ENCODE results near the gene PCSK4. TPM values are rescaled to one million over a fixed set of nuclear protein-coding genes. Genes with fewer than 3 reads are reported as not detected.

The PCSK4 gene
- total RNA-seq, 1 experiment from 2014 or later: 6.4 TPM

DNA sequence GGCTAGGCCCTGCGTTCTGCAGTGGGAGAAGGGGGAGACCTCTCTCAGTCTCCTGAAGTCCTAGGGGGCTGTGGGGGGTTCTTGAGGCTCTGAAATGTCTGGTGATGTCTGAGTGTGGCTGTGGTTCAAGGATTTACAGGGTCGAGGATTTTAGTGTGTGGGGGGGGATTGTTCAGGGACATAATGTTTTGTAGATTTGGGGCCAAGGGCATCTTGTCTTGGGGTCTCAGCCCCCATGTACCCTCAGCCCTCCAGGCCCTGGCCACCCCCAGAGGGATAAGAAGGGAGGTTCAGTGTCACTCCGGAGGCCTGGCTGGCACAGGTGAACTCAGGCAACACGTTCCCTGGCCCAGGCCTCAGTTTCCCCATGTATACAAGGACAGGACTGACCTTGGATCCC is 42.6 kb downstream of the PCSK4 start:
- peaks cover 4% of the 10 kb centered on the region for H3K27me3 Mint-ChIP-seq (ENCODE audit: insufficient read depth, unreplicated experiment)
- DNase-seq: no peak
- peak overlapping the region; percentile 76 for H3K4me3 Mint-ChIP-seq (ENCODE audit: unreplicated experiment)
- TF ChIP-seq, protein P1, sequence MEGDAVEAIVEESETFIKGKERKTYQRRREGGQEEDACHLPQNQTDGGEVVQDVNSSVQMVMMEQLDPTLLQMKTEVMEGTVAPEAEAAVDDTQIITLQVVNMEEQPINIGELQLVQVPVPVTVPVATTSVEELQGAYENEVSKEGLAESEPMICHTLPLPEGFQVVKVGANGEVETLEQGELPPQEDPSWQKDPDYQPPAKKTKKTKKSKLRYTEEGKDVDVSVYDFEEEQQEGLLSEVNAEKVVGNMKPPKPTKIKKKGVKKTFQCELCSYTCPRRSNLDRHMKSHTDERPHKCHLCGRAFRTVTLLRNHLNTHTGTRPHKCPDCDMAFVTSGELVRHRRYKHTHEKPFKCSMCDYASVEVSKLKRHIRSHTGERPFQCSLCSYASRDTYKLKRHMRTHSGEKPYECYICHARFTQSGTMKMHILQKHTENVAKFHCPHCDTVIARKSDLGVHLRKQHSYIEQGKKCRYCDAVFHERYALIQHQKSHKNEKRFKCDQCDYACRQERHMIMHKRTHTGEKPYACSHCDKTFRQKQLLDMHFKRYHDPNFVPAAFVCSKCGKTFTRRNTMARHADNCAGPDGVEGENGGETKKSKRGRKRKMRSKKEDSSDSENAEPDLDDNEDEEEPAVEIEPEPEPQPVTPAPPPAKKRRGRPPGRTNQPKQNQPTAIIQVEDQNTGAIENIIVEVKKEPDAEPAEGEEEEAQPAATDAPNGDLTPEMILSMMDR (IDR thresholded peaks at IDR 0.05; ENCODE audit: insufficient read depth in 1 of 2, low read depth in 1 of 2, low read length in 1 of 2, severe bottlenecking in 1 of 2, unreplicated experiment in 1 of 2): no peak
- ChIA-PET CTCF (no interaction called here), POLR2A (no interaction called here)
- H3K9me3 Mint-ChIP-seq (ENCODE audit: unreplicated experiment): no peaks in the 10 kb centered on the region
- H3K36me3 Mint-ChIP-seq (ENCODE audit: insufficient read depth, unreplicated experiment): peaks cover 35% of the 10 kb centered on the region
- Histone ChIP-seq H3K36me3 (ENCODE audit: control insufficient read depth, insufficient read depth, low read length) (no peaks in the 10 kb centered on the region), H3K4me1 (peaks cover 15% of the 10 kb centered on the region), H3K9me3 (no peaks in the 10 kb centered on the region), H3K4me3 (ENCODE audit: low read depth, low read length) (no peak overlapping the region), H3K27me3 (replicated peaks; ENCODE audit: control insufficient read depth, insufficient read depth, low read length) (no peaks in the 10 kb centered on the region)
- intact Hi-C loops (cut with micrococcal nuclease; ENCODE audit: unreplicated experiment): no loop called here
- no peak overlapping the region for H3K27ac Mint-ChIP-seq (ENCODE audit: unreplicated experiment)
- BruUV-seq (replicated peaks): no TSS peak
- peaks cover 4% of the 10 kb centered on the region for H3K4me1 Mint-ChIP-seq (ENCODE audit: low read depth, unreplicated experiment)

DNA sequence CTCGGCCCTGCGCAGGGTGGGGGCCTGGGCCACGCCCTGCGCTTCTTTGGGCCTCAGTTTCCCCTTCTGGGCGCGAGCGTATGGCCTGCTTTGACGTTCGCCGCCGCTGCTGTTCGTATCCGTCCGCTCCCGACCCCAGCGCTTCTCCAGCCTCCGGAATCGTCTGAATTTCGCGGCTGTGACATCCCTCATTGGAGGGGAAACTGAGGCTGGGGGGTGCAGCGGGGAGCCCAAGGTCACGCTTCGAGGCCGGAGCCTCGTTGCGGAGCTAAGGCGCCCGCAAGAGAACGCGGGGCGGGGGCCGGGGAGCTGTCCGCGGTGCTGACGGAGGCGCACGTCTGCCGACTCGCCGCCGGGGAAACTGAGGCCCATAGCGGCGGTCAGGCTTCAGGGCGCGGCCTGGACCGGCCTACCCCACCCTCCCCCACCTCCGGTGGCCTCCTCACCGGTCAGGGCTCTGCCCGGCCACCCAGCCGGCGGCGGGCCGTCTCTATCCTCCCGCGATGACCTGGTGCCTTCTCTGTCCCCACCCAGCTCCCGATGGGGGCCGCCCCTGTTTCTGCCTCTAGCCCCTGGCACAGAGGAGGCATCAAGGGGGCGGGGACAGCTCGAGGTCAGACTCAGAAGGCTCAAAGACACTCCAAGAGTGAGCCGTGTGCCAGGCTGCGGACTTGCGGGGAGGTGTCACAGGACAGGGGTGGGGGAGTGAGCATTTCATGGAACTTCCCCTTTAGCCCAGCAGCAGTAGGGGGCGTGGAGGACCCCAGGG is 43.3 kb downstream of the PCSK4 start:
- ChIA-PET CTCF (no interaction called here), POLR2A (no interaction called here)
- Mint-ChIP-seq H3K9me3 (ENCODE audit: unreplicated experiment) (no peaks in the 10 kb centered on the region), H3K27ac (ENCODE audit: unreplicated experiment) (no peak overlapping the region), H3K4me1 (ENCODE audit: low read depth, unreplicated experiment) (peaks cover 10% of the 10 kb centered on the region), H3K4me3 (ENCODE audit: unreplicated experiment) (peak overlapping the region; percentile 76), H3K27me3 (ENCODE audit: insufficient read depth, unreplicated experiment) (peaks cover 4% of the 10 kb centered on the region), H3K36me3 (ENCODE audit: insufficient read depth, unreplicated experiment) (peaks cover 39% of the 10 kb centered on the region)
- H3K9me3 ChIP-seq: no peaks in the 10 kb centered on the region
- no peaks in the 10 kb centered on the region for H3K36me3 ChIP-seq (ENCODE audit: control insufficient read depth, insufficient read depth, low read length)
- DNase-seq: no peak
- H3K4me3 ChIP-seq (ENCODE audit: low read depth, low read length): peak overlapping the region; percentile 65
- no peaks in the 10 kb centered on the region for H3K27me3 ChIP-seq (replicated peaks; ENCODE audit: control insufficient read depth, insufficient read depth, low read length)
- intact Hi-C loops (cut with micrococcal nuclease; ENCODE audit: unreplicated experiment): no loop called here
- peaks cover 20% of the 10 kb centered on the region for H3K4me1 ChIP-seq
- BruUV-seq (replicated peaks): no TSS peak
- TF ChIP-seq, protein P1 (IDR thresholded peaks at IDR 0.05; ENCODE audit: insufficient read depth in 1 of 2, low read depth in 1 of 2, low read length in 1 of 2, severe bottlenecking in 1 of 2, unreplicated experiment in 1 of 2): no peak

DNA sequence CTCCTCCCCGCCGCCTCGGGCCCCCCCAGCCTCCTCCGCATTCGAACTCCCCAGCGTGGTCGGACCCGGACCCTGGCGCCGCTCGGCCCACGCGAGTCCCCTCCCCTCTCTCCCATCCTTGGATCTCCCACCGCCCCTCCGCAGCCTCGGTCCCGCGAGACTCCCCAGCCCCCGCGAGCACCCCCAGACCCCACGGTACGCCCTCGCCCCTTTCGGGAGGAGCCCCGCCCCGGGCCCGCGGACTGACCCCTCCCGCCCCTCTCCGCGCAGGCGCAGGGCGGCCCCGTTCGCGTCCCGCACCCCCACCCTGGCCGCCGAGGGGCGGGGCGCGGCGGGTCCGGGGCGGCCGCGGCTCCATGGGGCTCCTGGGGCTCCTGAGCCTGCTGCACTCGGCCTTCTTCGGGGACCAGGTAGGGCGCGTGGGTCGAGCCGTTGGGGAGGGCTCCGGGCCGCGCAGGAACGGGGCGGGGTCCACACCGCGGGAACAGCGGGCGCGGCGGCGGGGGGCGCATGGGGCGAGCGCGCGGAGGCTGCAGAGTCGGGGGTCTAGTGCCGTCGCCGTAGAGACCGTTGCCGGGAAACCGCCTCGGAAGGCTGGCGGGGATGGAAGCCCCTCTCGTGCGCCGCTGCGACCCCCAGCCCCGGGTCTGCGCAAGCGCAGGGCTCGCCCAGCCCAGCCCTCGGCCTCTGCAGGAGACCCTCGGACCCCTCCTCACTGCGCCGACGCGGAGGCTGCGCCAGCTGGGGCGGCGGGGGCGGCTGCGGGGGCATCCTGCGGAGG is 44.0 kb downstream of the PCSK4 start:
- Histone ChIP-seq H3K4me3 (ENCODE audit: low read depth, low read length) (peak overlapping the region; percentile 65), H3K9me3 (no peaks in the 10 kb centered on the region), H3K4me1 (peaks cover 20% of the 10 kb centered on the region), H3K36me3 (ENCODE audit: control insufficient read depth, insufficient read depth, low read length) (no peaks in the 10 kb centered on the region), H3K27me3 (replicated peaks; ENCODE audit: control insufficient read depth, insufficient read depth, low read length) (no peaks in the 10 kb centered on the region)
- Mint-ChIP-seq H3K4me1 (ENCODE audit: low read depth, unreplicated experiment) (peaks cover 10% of the 10 kb centered on the region), H3K27me3 (ENCODE audit: insufficient read depth, unreplicated experiment) (peaks cover 4% of the 10 kb centered on the region), H3K27ac (ENCODE audit: unreplicated experiment) (peak overlapping the region; percentile 74), H3K36me3 (ENCODE audit: insufficient read depth, unreplicated experiment) (peaks cover 42% of the 10 kb centered on the region), H3K4me3 (ENCODE audit: unreplicated experiment) (peak overlapping the region; percentile 76), H3K9me3 (ENCODE audit: unreplicated experiment) (no peaks in the 10 kb centered on the region)
- TF ChIP-seq, protein P1 (IDR thresholded peaks at IDR 0.05; ENCODE audit: insufficient read depth in 1 of 2, low read depth in 1 of 2, low read length in 1 of 2, severe bottlenecking in 1 of 2, unreplicated experiment in 1 of 2): no peak
- CTCF ChIA-PET: no interaction called here
- POLR2A ChIA-PET: no interaction called here
- intact Hi-C loops (cut with micrococcal nuclease; ENCODE audit: unreplicated experiment): no loop called here
- BruUV-seq (replicated peaks): no TSS peak
- DNase-seq: peak; percentile 80 to 87
